ENCODE results near the gene RNF20.

DNA sequence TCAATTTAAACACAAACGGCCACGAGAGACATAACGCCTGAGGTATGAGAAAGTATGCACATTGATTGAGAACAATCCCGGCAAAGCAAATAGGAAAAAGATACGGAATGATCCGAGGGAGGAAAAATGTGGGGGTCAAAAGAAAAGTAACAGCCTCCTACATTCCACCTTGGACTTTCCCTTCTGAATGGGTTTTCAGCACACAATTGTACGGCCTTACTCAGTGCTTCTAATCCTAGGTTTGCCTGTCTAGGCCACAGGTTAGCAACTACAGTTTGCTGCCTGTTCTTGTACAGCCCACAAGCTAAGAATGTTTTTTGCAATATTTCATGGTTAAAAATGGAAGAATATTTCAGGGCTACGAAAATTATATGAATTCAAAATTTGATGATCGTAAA lies 46.2 kb upstream of the RNF20 start:
- TF ChIP-seq, protein P1, sequence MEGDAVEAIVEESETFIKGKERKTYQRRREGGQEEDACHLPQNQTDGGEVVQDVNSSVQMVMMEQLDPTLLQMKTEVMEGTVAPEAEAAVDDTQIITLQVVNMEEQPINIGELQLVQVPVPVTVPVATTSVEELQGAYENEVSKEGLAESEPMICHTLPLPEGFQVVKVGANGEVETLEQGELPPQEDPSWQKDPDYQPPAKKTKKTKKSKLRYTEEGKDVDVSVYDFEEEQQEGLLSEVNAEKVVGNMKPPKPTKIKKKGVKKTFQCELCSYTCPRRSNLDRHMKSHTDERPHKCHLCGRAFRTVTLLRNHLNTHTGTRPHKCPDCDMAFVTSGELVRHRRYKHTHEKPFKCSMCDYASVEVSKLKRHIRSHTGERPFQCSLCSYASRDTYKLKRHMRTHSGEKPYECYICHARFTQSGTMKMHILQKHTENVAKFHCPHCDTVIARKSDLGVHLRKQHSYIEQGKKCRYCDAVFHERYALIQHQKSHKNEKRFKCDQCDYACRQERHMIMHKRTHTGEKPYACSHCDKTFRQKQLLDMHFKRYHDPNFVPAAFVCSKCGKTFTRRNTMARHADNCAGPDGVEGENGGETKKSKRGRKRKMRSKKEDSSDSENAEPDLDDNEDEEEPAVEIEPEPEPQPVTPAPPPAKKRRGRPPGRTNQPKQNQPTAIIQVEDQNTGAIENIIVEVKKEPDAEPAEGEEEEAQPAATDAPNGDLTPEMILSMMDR (IDR thresholded peaks at IDR 0.05; ENCODE audit: insufficient read depth, low read depth, low read length): no peak
- TF ChIP-seq EZH2 (IDR thresholded peaks at IDR 0.05; ENCODE audit: insufficient read depth, low read length): no peak

Measured in astrocyte (in vitro differentiated cells and primary cell).